Activated CD4-positive, alpha-beta memory T cell treated with anti-CD3 and anti-CD28 coated beads for 36 hours (primary cell): ENCODE results near the gene IGF1R. TPM values are rescaled to one million over a fixed set of nuclear protein-coding genes. Genes with fewer than 3 reads are reported as not detected.

Experiments used
- CTCF ChIA-PET: fragments of 350-600 bp; sonication (Branson Sonifier 250); formaldehyde crosslinking; loops from one replicate; lab custom pipeline; 2021; ENCODE audit warnings: antibody characterized with exemption, inconsistent platforms; lab: Charles Lee
- POLR2A ChIA-PET: fragments of 350-600 bp; sonication (Branson Sonifier 250); formaldehyde crosslinking; loops from one replicate; lab custom pipeline; 2021; ENCODE audit warnings: antibody characterized with exemption; lab: Charles Lee
- DNase-seq: peaks from one replicate; pipeline ENCODE4 v3.0.0-alpha.2; 2020
- H3K27ac Mint-ChIP-seq: one replicate; pipeline ENCODE4 v1.8.0; 2021; ENCODE audit warnings: mixed read lengths
- H3K27me3 Mint-ChIP-seq: one replicate; pipeline ENCODE4 v1.8.0; 2021; ENCODE audit warnings: mixed read lengths
- H3K36me3 Mint-ChIP-seq: one replicate; pipeline ENCODE4 v1.8.0; 2021; ENCODE audit warnings: mixed read lengths
- H3K4me1 Mint-ChIP-seq: one replicate; pipeline ENCODE4 v1.8.0; 2021; ENCODE audit warnings: low read depth, mixed read lengths
- H3K4me3 Mint-ChIP-seq: one replicate; pipeline ENCODE4 v1.8.0; 2021; ENCODE audit warnings: mild to moderate bottlenecking, mixed read lengths
- H3K9me3 Mint-ChIP-seq: one replicate; pipeline ENCODE4 v1.8.0; 2021; ENCODE audit warnings: mixed read lengths
- intact Hi-C: fragments of 100-400 bp; cut with micrococcal nuclease; formaldehyde crosslinking; loops from one replicate; pipeline ENCODE4 v1.15.1; 2023
- total RNA-seq, 2 experiments: library from RNA; stranded (reverse); gene quantifications; one replicate each; pipeline ENCODE4 v1.2.3, GENCODE V29; 2021

IGF1R gene
- total RNA-seq, 2 experiments from 2014 or later: 13.2 to 14.8 TPM

- H3K4me1 Mint-ChIP-seq: peaks cover 49% of the 10 kb centered on the region
- H3K27ac Mint-ChIP-seq: no peak overlapping the region
- no peaks in the 10 kb centered on the region for H3K9me3 Mint-ChIP-seq
- POLR2A ChIA-PET: no interaction called here
- no peak for DNase-seq
- intact Hi-C loops: loop anchor here (5.0 kb wide), 1 partner anchor 136 kb away; no protein-coding TSS in a partner anchor
- H3K36me3 Mint-ChIP-seq: no peaks in the 10 kb centered on the region
- CTCF ChIA-PET: interaction anchor here (2.0 to 3.5 kb wide), 2 partner anchors 9 to 63 kb away, joined by 5 to 12 read pairs; no protein-coding TSS in a partner anchor
- no peaks in the 10 kb centered on the region for H3K27me3 Mint-ChIP-seq
- H3K4me3 Mint-ChIP-seq: no peak overlapping the region
These were observed 139.8 kb downstream of the IGF1R start for GRCh38 chr15:98787936-98788757.

GRCh38 chr15:98789020-98789419, 140.7 kb downstream of the IGF1R start:
- H3K9me3 Mint-ChIP-seq: no peaks in the 10 kb centered on the region
- intact Hi-C loops: loop anchor here (5.0 kb wide), 1 partner anchor 137 kb away; no protein-coding TSS in a partner anchor
- H3K27me3 Mint-ChIP-seq: no peaks in the 10 kb centered on the region
- DNase-seq: no peak
- peaks cover 49% of the 10 kb centered on the region for H3K4me1 Mint-ChIP-seq
- POLR2A ChIA-PET: no interaction called here
- no peak overlapping the region for H3K4me3 Mint-ChIP-seq
- H3K36me3 Mint-ChIP-seq: no peaks in the 10 kb centered on the region
- no peak overlapping the region for H3K27ac Mint-ChIP-seq
- CTCF ChIA-PET: interaction anchor here (2.0 to 3.5 kb wide), 3 partner anchors 10 to 92 kb away, joined by 5 to 12 read pairs (median 11); no protein-coding TSS in a partner anchor

- Mint-ChIP-seq H3K36me3 (no peaks in the 10 kb centered on the region), H3K27me3 (no peaks in the 10 kb centered on the region), H3K27ac (no peak overlapping the region), H3K9me3 (no peaks in the 10 kb centered on the region), H3K4me1 (peaks cover 52% of the 10 kb centered on the region), H3K4me3 (no peak overlapping the region)
- ChIA-PET POLR2A (no interaction called here), CTCF (interaction anchor here (2.9 to 3.5 kb wide), 2 partner anchors 11 to 91 kb away, joined by 11 to 12 read pairs; no protein-coding TSS in a partner anchor)
- DNase-seq: no peak
- intact Hi-C loops: no loop called here
These were observed 141.9 kb downstream of the IGF1R start for GRCh38 chr15:98790270-98790669.

GRCh38 chr15:98791046-98791701, 142.8 kb downstream of the IGF1R start:
- no peaks in the 10 kb centered on the region for H3K36me3 Mint-ChIP-seq
- peaks cover 52% of the 10 kb centered on the region for H3K4me1 Mint-ChIP-seq
- CTCF ChIA-PET: interaction anchor here (1.0 to 2.9 kb wide), 4 partner anchors 12 to 286 kb away, joined by 4 to 11 read pairs (median 6); no protein-coding TSS in a partner anchor
- H3K27ac Mint-ChIP-seq: no peak overlapping the region
- POLR2A ChIA-PET: no interaction called here
- no peaks in the 10 kb centered on the region for H3K9me3 Mint-ChIP-seq
- intact Hi-C loops: no loop called here
- DNase-seq: no peak
- no peak overlapping the region for H3K4me3 Mint-ChIP-seq
- H3K27me3 Mint-ChIP-seq: no peaks in the 10 kb centered on the region

GRCh38 chr15:98792117-98792516, 143.8 kb downstream of the IGF1R start:
- Mint-ChIP-seq H3K27me3 (no peaks in the 10 kb centered on the region), H3K4me1 (peaks cover 44% of the 10 kb centered on the region), H3K27ac (no peak overlapping the region), H3K9me3 (no peaks in the 10 kb centered on the region), H3K4me3 (no peak overlapping the region), H3K36me3 (no peaks in the 10 kb centered on the region)
- DNase-seq: no peak
- ChIA-PET CTCF (interaction anchor here (0.7 to 1.4 kb wide), 4 partner anchors 13 to 285 kb away, joined by 3 to 6 read pairs (median 4); no protein-coding TSS in a partner anchor), POLR2A (no interaction called here)
- intact Hi-C loops: no loop called here

GRCh38 chr15:98794211-98794610, 145.9 kb downstream of the IGF1R start:
- CTCF ChIA-PET: interaction anchor here (1.2 kb wide), 1 partner anchor 88 kb away, joined by 3 read pairs; no protein-coding TSS in a partner anchor
- peaks cover 38% of the 10 kb centered on the region for H3K4me1 Mint-ChIP-seq

GRCh38 chr15:98794748-98795147, 146.4 kb downstream of the IGF1R start:
- DNase-seq: no peak
- no peaks in the 10 kb centered on the region for H3K9me3 Mint-ChIP-seq
- intact Hi-C loops: no loop called here
- H3K27me3 Mint-ChIP-seq: no peaks in the 10 kb centered on the region
- peaks cover 38% of the 10 kb centered on the region for H3K4me1 Mint-ChIP-seq
- no peak overlapping the region for H3K4me3 Mint-ChIP-seq
- no peak overlapping the region for H3K27ac Mint-ChIP-seq
- ChIA-PET POLR2A (no interaction called here), CTCF (interaction anchor here (1.2 kb wide), 1 partner anchor 87 kb away, joined by 3 read pairs; no protein-coding TSS in a partner anchor)
- no peaks in the 10 kb centered on the region for H3K36me3 Mint-ChIP-seq

More at GRCh38 chr15:98794211-98794610, 145.9 kb downstream of the IGF1R start:
- H3K27me3 Mint-ChIP-seq: no peaks in the 10 kb centered on the region
- no peak for DNase-seq
- intact Hi-C loops: no loop called here
- no peak overlapping the region for H3K4me3 Mint-ChIP-seq
- H3K9me3 Mint-ChIP-seq: no peaks in the 10 kb centered on the region
- no peaks in the 10 kb centered on the region for H3K36me3 Mint-ChIP-seq
- POLR2A ChIA-PET: no interaction called here
- no peak overlapping the region for H3K27ac Mint-ChIP-seq

- POLR2A ChIA-PET: interaction anchor here (1.0 kb wide), 1 partner anchor 81 kb away, joined by 3 read pairs; no protein-coding TSS in a partner anchor
- Mint-ChIP-seq H3K36me3 (no peaks in the 10 kb centered on the region), H3K27ac (no peak overlapping the region), H3K9me3 (no peaks in the 10 kb centered on the region), H3K4me3 (no peak overlapping the region), H3K4me1 (peaks cover 37% of the 10 kb centered on the region), H3K27me3 (no peaks in the 10 kb centered on the region)
- intact Hi-C loops: no loop called here
- no peak for DNase-seq
- CTCF ChIA-PET: interaction anchor here (1.0 kb wide), 1 partner anchor 15 kb away, joined by 3 read pairs; no protein-coding TSS in a partner anchor
These were observed 147.6 kb downstream of the IGF1R start for GRCh38 chr15:98795980-98796379.

GRCh38 chr15:98796685-98797357, 148.5 kb downstream of the IGF1R start:
- DNase-seq: no peak

GRCh38 chr15:98798375-98798893, 150.1 kb downstream of the IGF1R start:
- Mint-ChIP-seq H3K36me3 (no peaks in the 10 kb centered on the region), H3K4me1 (peaks cover 26% of the 10 kb centered on the region), H3K27ac (no peak overlapping the region), H3K9me3 (no peaks in the 10 kb centered on the region), H3K4me3 (no peak overlapping the region), H3K27me3 (no peaks in the 10 kb centered on the region)
- intact Hi-C loops: no loop called here
- no peak for DNase-seq
- CTCF ChIA-PET: interaction anchor here (1.0 to 1.1 kb wide), 2 partner anchors 19 to 51 kb away, joined by 4 to 5 read pairs; no protein-coding TSS in a partner anchor
- POLR2A ChIA-PET: no interaction called here

More at GRCh38 chr15:98796685-98797357, 148.5 kb downstream of the IGF1R start:
- peaks cover 31% of the 10 kb centered on the region for H3K4me1 Mint-ChIP-seq
- H3K9me3 Mint-ChIP-seq: no peaks in the 10 kb centered on the region
- ChIA-PET POLR2A (interaction anchor here (1.0 kb wide), 1 partner anchor 80 kb away, joined by 3 read pairs; no protein-coding TSS in a partner anchor), CTCF (interaction anchor here (0.6 to 1.0 kb wide), 2 partner anchors 16 to 1051 kb away, joined by 3 read pairs; no protein-coding TSS in a partner anchor)
- H3K27ac Mint-ChIP-seq: no peak overlapping the region
- H3K36me3 Mint-ChIP-seq: no peaks in the 10 kb centered on the region
- H3K4me3 Mint-ChIP-seq: no peak overlapping the region
- intact Hi-C loops: no loop called here
- H3K27me3 Mint-ChIP-seq: no peaks in the 10 kb centered on the region
